PC-3 (cell line): Measurements from ENCODE around the gene ALKBH2. TPM values are rescaled to one million over a fixed set of nuclear protein-coding genes. Genes with fewer than 3 reads are reported as not detected.

ENCODE experiments used
- ATAC-seq: fragments of 200-7000 bp; cut with Tn5 transposase; 2 replicates; pipeline ENCODE4 v1.9.1; 2020; ENCODE audit warnings: mild to moderate bottlenecking, moderate library complexity
- Bru-seq: library from RNA; stranded (reverse); fragments of 400-500 nt; gene quantifications from one replicate; lab custom pipeline; 2021; lab: Mats Ljungman, UMichigan
- BruChase-seq, 2 experiments: library from RNA; stranded (reverse); fragments of 400-500 nt; gene quantifications; one replicate each; lab custom pipeline; 2021; lab: Mats Ljungman, UMichigan
- BruUV-seq: library from RNA; stranded (reverse); fragments of 400-500 nt; replicated peaks from 2 replicates; lab custom pipeline; 2021; lab: Mats Ljungman, UMichigan
- CTCF ChIA-PET: fragments of 300-600 bp; sonication (Branson Sonifier 250); formaldehyde crosslinking; loops from one replicate; lab custom pipeline; 2022; ENCODE audit warnings: antibody characterized with exemption; lab: Charles Lee
- POLR2A ChIA-PET: fragments of 300-600 bp; sonication (Branson Sonifier 250); formaldehyde crosslinking; loops from one replicate; lab custom pipeline; 2022; ENCODE audit warnings: antibody characterized with exemption; ENCODE audit not compliant: unreplicated experiment; lab: Charles Lee
- DNase-seq: peaks from one replicate; pipeline ENCODE4 v3.0.0-alpha.2; 2015
- H2AFZ ChIP-seq: fragments of 300-600 bp; sonication (generic); 2 replicates; pipeline ENCODE4 v1.6.0; 2016; ENCODE audit warnings: antibody characterized with exemption, low read length
- H3F3A ChIP-seq: fragments of 300-600 bp; sonication (generic); one replicate; pipeline ENCODE4 v1.6.0; 2017; ENCODE audit warnings: antibody characterized with exemption, low read length, control low read depth, mild to moderate bottlenecking; ENCODE audit not compliant: unreplicated experiment
- H3K27ac ChIP-seq: fragments of 300-600 bp; sonication (generic); 2 replicates; pipeline ENCODE4 v1.5.1; 2016; ENCODE audit warnings: mild to moderate bottlenecking, low read length
- H3K27me3 ChIP-seq: fragments of 300-600 bp; sonication (generic); 2 replicates; pipeline ENCODE4 v1.6.1; 2016; ENCODE audit warnings: low read length, mixed read lengths
- H3K36me3 ChIP-seq: fragments of 300-600 bp; sonication (generic); 2 replicates; pipeline ENCODE4 v1.6.1; 2016; ENCODE audit warnings: low read depth, mixed run types, low read length, mixed read lengths
- H3K4me1 ChIP-seq: fragments of 300-600 bp; sonication (generic); 2 replicates; pipeline ENCODE4 v1.5.1; 2016; ENCODE audit warnings: low read length; ENCODE audit not compliant: insufficient read depth
- H3K4me2 ChIP-seq: fragments of 300-600 bp; sonication (generic); 2 replicates; pipeline ENCODE4 v1.6.0; 2016; ENCODE audit warnings: low read length
- H3K4me3 ChIP-seq: fragments of 300-600 bp; sonication (generic); 2 replicates; pipeline ENCODE4 v1.5.1; 2016; ENCODE audit warnings: mild to moderate bottlenecking, low read length, mixed read lengths
- H3K79me2 ChIP-seq: fragments of 300-600 bp; sonication (generic); 2 replicates; pipeline ENCODE4 v1.6.1; 2017; ENCODE audit warnings: low read length, mixed read lengths
- H3K9ac ChIP-seq: fragments of 300-600 bp; sonication (generic); 2 replicates; pipeline ENCODE4 v1.6.0; 2016; ENCODE audit warnings: mild to moderate bottlenecking, low read length
- H3K9me2 ChIP-seq: fragments of 300-600 bp; sonication (generic); replicated peaks from 2 replicates; pipeline ENCODE4 v1.6.1; 2016; ENCODE audit warnings: mixed run types, low read length, mixed read lengths
- H3K9me3 ChIP-seq: fragments of 300-600 bp; sonication (generic); 2 replicates; pipeline ENCODE4 v1.6.1; 2016; ENCODE audit warnings: low read length, mixed read lengths
- H4K20me1 ChIP-seq: fragments of 300-600 bp; sonication (generic); 2 replicates; pipeline ENCODE4 v1.6.1; 2016; ENCODE audit warnings: low read length, mixed read lengths
- CTCF ChIP-seq: fragments of 300-600 bp; sonication (generic); conservative IDR thresholded peaks from 2 replicates; pipeline ENCODE4 v1.5.1; 2017; ENCODE audit warnings: antibody characterized with exemption, low read depth, mild to moderate bottlenecking, low read length
- EZH2 ChIP-seq: fragments of 300-600 bp; sonication (generic); IDR thresholded peaks from one replicate; pipeline ENCODE4 v1.6.1; 2017; ENCODE audit warnings: antibody characterized with exemption, mild to moderate bottlenecking, low read length; ENCODE audit not compliant: unreplicated experiment
- EZH2phosphoT487 ChIP-seq: fragments of 300-600 bp; sonication (generic); IDR thresholded peaks from 2 replicates; pipeline ENCODE4 v1.6.1; 2018; ENCODE audit warnings: mild to moderate bottlenecking, antibody characterized with exemption, low read length, borderline replicate concordance
- intact Hi-C: fragments of 100-400 bp; cut with micrococcal nuclease; formaldehyde crosslinking; loops from 2 replicates; pipeline ENCODE4 v1.9.0; 2023
- long read RNA-seq: library from polyadenylated mRNA; unstranded; transcript quantifications from one replicate; pipeline ENCODE4 v2.0.0, GENCODE V29; 2021; ENCODE audit not compliant: unreplicated experiment
- total RNA-seq: library from RNA; depleted of rRNA; stranded (reverse); fragments of >200 nt; gene quantifications from 2 replicates; pipeline ENCODE4 v1.2.3, GENCODE V29; 2014; rRNA removed

Gene ALKBH2
- total RNA-seq = 73.8 and 74.0 TPM in 2 replicates
- Bru-seq, nascent RNA = percentile 77 among the genes with signal in this experiment
- BruChase-seq, experiment 1, labeled RNA remaining after a 6-hour chase = percentile 83 among the genes with signal in this experiment
- percentile 83 among the genes with signal in this experiment for BruChase-seq, experiment 2, labeled RNA remaining after a 2-hour chase
- long read RNA-seq, transcript ALKBH2-202 (4 exons, 1,159 nt) = major isoform, 12 of 46 reads
- long read RNA-seq, partial matches to known transcripts = 15 of 46 reads
- long read RNA-seq, other reads (novel, unspliced or antisense) = 8 of 46 reads

DNA sequence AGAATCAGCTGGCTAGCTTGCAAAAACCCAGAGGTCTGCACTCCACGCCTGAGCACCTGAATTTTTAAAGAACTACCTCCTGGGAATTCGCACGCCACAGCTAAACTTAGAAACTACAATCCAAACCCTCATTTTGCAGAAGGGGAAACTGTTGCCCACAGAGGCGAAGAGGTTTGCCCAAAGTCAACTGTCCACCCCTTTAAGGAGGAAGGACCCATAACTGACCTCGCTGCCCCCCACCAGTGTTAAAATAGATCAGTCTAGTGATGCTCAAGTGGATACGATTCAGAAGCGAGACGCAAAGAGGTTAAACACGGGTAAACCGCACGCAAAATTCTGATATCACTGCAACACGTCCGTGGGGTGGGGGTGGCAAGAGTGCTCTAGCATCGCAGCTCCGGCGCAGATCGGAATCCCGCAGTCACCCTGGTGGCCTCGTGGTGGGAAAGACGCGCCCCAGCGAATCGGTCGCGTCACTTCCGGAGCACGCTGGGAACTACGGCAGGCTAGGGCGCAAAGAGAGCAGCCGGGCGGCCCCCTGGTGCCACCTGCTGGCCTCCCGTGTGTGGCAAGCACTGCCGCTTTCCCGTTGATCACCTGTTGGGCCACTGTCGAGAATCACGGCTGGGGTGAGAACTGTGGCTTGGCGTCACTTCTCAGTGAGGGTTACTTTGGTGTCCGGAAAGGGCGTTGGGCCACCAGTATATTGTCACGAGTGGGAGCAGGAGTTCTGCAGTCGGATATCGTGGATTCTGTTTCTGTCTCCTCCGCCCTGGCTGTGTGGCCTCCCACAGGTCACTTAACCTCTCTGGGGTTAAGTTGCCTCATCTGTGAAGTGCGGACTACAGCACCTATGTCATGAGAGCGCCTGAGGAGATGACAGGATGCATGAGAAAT, at the start of gene ALKBH2:
ALKBH2 (minus strand) TSS at position 451 of the 897 bp plus-strand sequence. CDS start 686 bp downstream, outside the sequence.
- ChIA-PET POLR2A (no interaction called here), CTCF (interaction anchor here (0.7 kb wide), 1 partner anchor 41 kb away, joined by 3 read pairs; the partner anchor contains the start of gene USP30)
- BruUV-seq = TSS peak; percentile 88
- H3K9me2 ChIP-seq = no peaks in the 10 kb centered on the region
- peaks cover 6% of the 10 kb centered on the region for H3K36me3 ChIP-seq
- ATAC-seq (peak; percentile 55), DNase-seq (peak; percentile 97)
- peaks cover 33% of the 10 kb centered on the region for H3K79me2 ChIP-seq
- peak within 1 kb of the TSS; percentile 27 for H3K27ac ChIP-seq
- H3K9ac ChIP-seq = peak within 1 kb of the TSS; percentile 68
- H3K4me1 ChIP-seq = peaks cover 39% of the 10 kb centered on the region
- peak within 1 kb of the TSS; percentile 62 for H3K4me3 ChIP-seq
- H3K27me3 ChIP-seq = no peaks in the 10 kb centered on the region
- intact Hi-C loops = loop anchor here (1.0 to 10.0 kb wide), 8 partner anchors 40 to 530 kb away; partner anchors contain the start of genes CORO1C, ISCU and USP30
- H3K4me2 ChIP-seq = peak within 1 kb of the TSS; percentile 83
- TF ChIP-seq CTCF (peak; percentile 93), EZH2phosphoT487 (no peak)
- no peaks in the 10 kb centered on the region for H3F3A ChIP-seq
- H2AFZ ChIP-seq = peak within 1 kb of the TSS; percentile 88
- H4K20me1 ChIP-seq = no peaks in the 10 kb centered on the region
- H3K9me3 ChIP-seq = no peaks in the 10 kb centered on the region

GRCh38 chr12:109140560-109140959, 47.3 kb upstream of the ALKBH2 start:
- POLR2A ChIA-PET = no interaction called here

DNA sequence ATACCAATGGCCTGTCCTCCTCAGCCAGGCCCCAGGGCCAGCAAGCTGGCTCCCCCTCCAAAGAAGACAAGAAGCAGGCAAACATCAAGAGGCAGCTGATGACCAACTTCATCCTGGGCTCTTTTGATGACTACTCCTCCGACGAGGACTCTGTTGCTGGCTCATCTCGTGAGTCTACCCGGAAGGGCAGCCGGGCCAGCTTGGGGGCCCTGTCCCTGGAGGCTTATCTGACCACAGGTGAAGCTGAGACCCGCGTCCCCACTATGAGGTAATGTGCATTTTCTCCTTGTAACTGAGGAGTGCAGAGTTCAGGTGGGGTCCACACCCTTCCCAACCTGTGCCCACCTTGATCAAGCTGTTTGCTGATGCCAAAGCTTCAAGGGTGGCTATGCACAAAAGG, 46.5 kb upstream of the ALKBH2 start:
- TF ChIP-seq EZH2 (no peak), CTCF (no peak), EZH2phosphoT487 (no peak)
- no peak overlapping the region for H3K9ac ChIP-seq
- H3K4me2 ChIP-seq = no peak overlapping the region
- H3K27me3 ChIP-seq = no peaks in the 10 kb centered on the region
- ChIA-PET POLR2A (no interaction called here), CTCF (no interaction called here)
- H3K36me3 ChIP-seq = no peaks in the 10 kb centered on the region
- no peaks in the 10 kb centered on the region for H3F3A ChIP-seq
- no TSS peak for BruUV-seq
- DNase-seq (no peak), ATAC-seq (no peak)
- H3K9me2 ChIP-seq = no peaks in the 10 kb centered on the region
- no peaks in the 10 kb centered on the region for H3K79me2 ChIP-seq
- intact Hi-C loops = no loop called here
- H3K27ac ChIP-seq = no peak overlapping the region
- H3K4me1 ChIP-seq = no peaks in the 10 kb centered on the region
- no peak overlapping the region for H2AFZ ChIP-seq
- no peaks in the 10 kb centered on the region for H4K20me1 ChIP-seq
- no peak overlapping the region for H3K4me3 ChIP-seq
- H3K9me3 ChIP-seq = no peaks in the 10 kb centered on the region

More at GRCh38 chr12:109140560-109140959, 47.3 kb upstream of the ALKBH2 start:
- DNase-seq (no peak), ATAC-seq (no peak)
- Histone ChIP-seq H3K4me3 (no peak overlapping the region), H3K27me3 (no peaks in the 10 kb centered on the region), H3K4me2 (no peak overlapping the region), H3K9me3 (no peaks in the 10 kb centered on the region), H3K79me2 (no peaks in the 10 kb centered on the region), H3K9me2 (no peaks in the 10 kb centered on the region), H3F3A (no peaks in the 10 kb centered on the region), H3K36me3 (no peaks in the 10 kb centered on the region), H4K20me1 (no peaks in the 10 kb centered on the region), H3K4me1 (no peaks in the 10 kb centered on the region), H3K9ac (no peak overlapping the region), H2AFZ (no peak overlapping the region), H3K27ac (no peak overlapping the region)
- BruUV-seq = no TSS peak
- TF ChIP-seq EZH2phosphoT487 = no peak
- intact Hi-C loops = no loop called here
- CTCF ChIA-PET = no interaction called here
